Activated CD4-positive, alpha-beta T cell treated with anti-CD3 and anti-CD28 coated beads, Interleukin-2, amount 50 U/mL, for 24 hours (primary cell): ENCODE data around the gene NUPR1.
A peak's percentile ranks its signal among the peaks of the same experiment; 100 is the strongest.
"Not testable (repeated sequence)": the region's sequence is repeated elsewhere in the genome, so short reads cannot be mapped to it uniquely, and the experiment has no call there.

Source experiments
- DNase-seq, 2 donors: peaks; one replicate each; pipeline ENCODE4 v3.0.0-alpha.2; 2020; ENCODE audit warnings: low read depth in 1 of 2, low spot score in 1 of 2

NUPR1 gene

DNA sequence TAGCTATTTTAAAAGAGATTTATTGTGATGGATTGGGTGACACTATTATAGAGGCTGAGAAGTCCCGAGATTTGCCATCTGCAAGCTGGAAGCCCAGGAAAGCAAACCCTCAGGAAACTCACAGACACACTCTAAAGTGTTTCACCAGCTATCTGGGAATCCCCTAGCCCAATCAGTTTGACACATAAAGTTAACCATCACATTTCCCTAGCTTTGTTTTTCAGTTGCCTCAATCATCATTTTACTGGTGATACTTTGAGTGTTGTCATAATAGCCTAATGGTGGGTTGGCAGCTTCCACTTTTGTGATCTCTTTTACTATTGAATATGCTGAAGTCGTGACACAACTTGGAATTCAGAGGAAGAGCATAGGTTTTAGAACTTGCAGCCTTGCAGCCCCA lies 16.8 kb upstream of the NUPR1 start:
- DNase-seq: no peak

GRCh38 chr16:28554634-28555423 lies 16.1 kb upstream of the NUPR1 start:
- DNase-seq: no peak

DNA sequence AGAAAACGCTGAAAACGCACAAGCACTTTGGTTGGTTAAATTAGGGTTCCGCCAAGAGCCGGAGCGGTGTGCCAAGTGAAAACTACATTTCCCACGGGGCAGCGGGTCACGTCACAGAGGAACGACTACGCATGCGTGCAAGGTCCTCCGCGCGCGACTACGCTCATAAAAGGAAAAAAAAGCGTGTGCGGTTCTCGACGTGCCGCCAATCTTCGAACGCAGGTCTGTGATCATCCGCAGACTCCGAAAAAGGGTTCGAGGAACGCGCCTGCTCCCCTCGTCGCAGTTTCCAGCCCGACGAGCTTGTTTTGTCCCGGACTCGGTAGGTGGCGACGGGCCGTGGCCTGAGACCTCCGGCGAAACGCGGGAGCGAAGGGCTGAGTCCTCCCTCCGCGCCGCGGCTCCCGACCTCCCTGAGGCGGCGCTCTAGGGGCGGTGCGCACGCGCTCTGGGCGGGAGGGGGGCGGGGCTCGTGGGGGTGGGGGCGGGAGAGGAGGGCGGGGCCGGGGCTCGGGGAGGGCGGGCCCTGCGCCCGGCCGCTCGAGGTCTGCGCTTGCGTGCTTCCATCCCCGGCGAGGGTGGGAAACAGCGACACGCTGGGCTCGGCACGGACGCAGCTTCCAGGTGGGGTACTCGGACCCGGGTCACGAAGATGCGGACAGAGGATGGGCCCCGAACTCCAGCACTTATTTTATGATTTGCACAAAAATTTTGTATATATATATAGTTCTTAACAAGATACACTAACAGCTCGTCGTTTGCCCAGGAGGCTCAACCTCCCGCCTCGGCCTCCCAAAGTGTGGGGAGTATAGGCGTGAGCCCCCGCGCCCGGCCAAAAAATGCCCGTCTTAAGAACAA lies 15.2 kb upstream of the NUPR1 start, which contains the start of gene SGF29:
Gene SGF29, plus strand, starts transcription at position 145 of the 858 bp plus-strand sequence. CDS start 27,150 bp downstream, outside the sequence.
- peak; percentile 86 to 94 for DNase-seq

GRCh38 chr16:28549301-28549899 lies 10.6 kb upstream of the NUPR1 start:
- no peak for DNase-seq

DNA sequence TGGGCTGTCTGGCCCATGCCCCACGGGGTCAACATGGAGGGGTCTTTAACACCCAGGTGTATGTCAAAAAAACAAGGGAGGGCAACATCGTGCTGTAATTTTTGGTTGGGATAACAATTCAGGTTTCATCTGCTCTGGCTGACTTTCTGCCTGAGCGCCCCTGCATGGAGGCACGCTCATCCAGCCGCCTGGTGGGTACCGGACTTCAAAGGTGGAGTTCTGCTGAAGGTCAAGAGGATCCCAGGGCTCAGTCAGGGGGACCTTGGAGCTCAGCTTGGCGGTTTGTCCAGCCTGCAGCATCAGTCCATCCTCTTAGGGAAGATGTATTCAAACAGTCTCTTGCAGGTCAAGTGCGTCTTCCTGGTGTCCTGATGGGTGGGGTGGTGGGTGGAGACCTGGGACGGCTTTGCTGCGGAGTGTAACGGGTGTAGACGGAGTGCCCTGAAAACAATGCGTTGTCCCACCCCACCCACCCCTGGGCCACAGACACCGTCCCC lies 9.6 kb upstream of the NUPR1 start:
- no peak for DNase-seq

DNA sequence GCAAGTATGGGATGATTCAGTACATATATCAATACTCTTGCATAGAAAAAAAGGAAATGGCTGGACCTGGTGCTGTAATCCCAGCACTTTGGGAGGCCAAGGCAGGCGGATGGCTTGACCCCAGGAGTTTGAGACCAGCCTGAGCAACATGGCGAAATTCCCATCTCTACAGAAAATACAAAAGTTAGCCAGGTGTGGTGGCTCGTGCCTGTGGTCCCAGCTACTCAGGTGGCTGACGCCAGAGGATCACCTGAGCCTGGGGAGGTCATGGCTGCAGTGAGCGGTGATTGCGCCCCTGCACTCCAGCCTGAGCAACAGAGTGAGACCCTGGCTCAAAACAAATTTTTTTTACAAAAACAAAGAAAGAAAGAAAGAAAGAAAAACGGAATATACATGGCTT lies 7.9 kb upstream of the NUPR1 start:
- DNase-seq: no peak

- DNase-seq: not testable (repeated sequence)
These were observed 7.2 kb upstream of the NUPR1 start for GRCh38 chr16:28545964-28546363.

DNA sequence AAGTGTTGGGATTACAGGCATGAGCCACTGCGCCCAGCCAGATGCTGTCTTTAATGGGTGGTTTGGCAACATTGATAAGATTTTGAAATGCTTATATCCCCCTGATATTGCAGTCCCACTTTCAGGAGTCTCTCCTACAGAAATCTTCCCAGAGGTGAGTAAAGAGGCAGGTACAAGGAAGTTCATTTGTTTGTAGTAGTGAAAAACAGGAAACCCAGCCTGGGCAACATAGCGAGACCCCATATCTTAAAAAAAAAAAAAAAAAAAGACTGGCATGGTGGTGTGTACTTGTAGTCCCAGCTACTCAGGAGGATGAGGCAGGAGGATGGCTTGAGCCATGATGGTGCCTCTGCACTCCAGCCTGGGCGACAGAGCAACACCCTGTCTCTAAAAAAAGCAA lies 6.2 kb upstream of the NUPR1 start:
- no peak for DNase-seq

GRCh38 chr16:28543072-28543471 lies 4.3 kb upstream of the NUPR1 start:
- no peak for DNase-seq

DNA sequence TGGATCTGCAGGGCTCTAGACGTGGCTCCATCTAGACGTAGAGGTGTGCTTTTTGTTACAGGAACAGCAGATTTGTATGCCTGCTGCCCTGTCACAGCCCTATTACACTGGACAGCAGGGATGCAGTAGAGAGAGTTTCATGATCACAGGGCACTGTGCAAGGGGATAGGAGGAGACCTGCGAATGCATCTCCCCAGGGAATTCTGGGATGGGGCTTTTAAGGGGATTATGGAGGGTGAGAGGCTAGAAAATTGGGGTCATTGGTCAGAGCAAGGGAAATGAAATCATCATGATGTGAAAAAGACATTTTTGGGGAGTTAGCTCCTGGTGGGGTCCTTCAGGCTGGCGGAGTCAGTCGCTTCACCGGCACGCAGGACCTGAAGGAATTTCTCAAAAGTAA lies 3.9 kb upstream of the NUPR1 start:
- DNase-seq: no peak

GRCh38 chr16:28540346-28540745 lies 1.6 kb upstream of the NUPR1 start:
- no peak for DNase-seq

- no peak for DNase-seq
These were observed 626 bp downstream of the NUPR1 start for GRCh38 chr16:28537964-28538732.

DNA sequence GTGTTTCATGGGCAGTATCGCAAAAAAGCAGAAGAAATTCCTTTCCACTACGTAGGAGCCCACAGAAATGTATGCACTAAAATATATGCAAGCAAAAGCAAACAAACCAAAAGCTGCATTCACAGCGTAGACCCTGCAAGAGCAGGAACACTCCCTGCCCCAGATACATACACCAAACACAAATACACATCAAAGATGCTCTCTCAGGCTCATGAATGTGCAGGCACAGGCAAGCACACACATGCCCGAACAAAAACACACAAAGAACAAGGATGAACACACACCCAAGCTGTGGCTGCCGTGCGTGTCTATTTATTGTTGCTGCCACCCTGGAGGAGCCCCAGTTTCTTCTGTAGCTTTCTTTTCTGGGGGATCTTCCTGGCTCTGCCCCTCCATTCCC lies 1.7 kb downstream of the NUPR1 start:
- no peak for DNase-seq

DNA sequence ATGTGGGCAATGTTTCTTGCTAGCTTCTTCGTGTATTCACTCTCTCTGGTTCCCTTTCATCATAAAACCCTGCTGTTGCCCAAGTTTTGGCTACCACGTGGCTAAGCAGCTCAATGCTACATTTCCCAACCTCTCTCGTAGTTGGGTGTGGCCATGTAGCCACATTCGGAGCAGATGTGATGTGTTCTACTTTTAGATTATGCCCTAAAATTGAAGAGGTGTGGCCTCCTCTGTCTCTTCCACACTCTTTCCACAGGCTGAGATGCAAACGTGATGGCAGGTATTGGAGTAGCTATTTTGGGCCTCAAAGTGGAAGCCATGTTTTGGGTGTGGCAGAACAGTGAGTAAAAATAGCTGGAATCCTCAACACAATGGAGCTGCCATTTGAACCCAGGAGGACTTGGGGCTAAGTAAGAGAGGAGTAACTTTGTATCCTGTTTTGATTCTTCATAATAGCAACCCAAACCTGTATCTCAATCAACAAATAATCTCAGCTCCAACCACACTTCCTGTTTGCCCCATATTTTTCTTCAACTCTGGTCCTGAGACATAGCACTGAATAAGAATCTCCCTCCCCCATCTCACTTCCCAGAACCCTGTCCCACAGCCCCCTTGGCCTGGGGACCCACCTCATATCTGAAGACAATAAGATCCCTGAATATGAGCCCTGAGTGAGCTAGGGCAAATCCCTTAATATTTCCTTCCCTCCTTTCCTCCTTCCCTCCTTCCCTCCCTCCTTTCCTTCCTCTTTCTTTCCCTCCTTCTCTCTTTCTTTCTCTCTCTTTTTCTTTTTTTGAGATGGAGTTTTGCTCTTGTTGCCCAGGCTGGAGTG lies 4.0 kb downstream of the NUPR1 start:
- no peak for DNase-seq

GRCh38 chr16:28532940-28533647 lies 5.7 kb downstream of the NUPR1 start:
- no peak for DNase-seq

GRCh38 chr16:28531777-28532744 lies 6.7 kb downstream of the NUPR1 start:
- DNase-seq: no peak

DNA sequence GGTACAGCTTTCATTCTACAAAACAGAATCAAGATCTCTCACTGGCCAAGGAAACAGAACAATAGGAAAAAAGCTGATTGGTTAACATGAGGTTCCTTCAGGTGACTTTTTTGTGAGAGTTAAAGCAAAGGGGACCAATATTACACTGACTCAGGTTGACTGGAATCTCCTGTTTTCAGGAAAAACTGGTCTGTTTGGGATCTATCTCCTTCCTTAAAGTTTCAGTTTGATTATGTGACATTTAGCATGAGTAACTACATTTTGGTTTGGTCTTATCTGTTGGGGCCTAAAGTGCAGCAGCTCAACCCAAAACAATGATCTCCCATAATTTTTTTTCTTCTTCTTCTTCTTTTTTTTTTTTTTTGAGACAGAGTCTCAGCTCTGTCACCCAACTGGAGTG lies 9.7 kb downstream of the NUPR1 start:
- no peak for DNase-seq

DNA sequence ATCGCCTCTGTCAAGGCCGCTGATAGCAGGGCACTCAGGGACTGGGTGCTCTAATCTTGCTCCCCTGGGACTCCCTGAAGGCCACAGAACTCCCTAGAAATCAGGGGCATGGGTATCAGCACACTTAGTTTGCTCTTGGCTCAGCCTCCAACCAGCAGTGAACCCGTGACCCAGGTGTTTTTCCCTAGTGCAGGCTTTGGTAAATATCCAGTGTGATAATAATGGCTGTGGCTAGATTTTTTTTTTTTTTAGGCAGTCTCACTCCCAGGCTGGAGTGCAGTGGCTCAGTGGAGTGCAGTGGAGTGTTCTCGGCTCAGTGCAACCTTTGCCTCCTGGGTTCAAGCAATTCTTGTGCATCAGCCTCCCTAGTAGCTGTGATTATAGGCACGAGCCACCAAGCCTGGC lies 10.3 kb downstream of the NUPR1 start:
- DNase-seq: no peak
